WTC11 (cell line): ENCODE measurements around the gene TPM3. TPM values are rescaled to one million over a fixed set of nuclear protein-coding genes. Genes with fewer than 3 reads are reported as not detected.

Experiments used
- CBFB ChIP-seq: sonication (generic); formaldehyde crosslinking; IDR thresholded peaks from 2 replicates; pipeline ENCODE4 v1.8.1; 2022; ENCODE audit warnings: mild to moderate bottlenecking, low read depth, missing genetic modification reagents
- CREB1 ChIP-seq: sonication (generic); formaldehyde crosslinking; IDR thresholded peaks from 2 replicates; pipeline ENCODE4 v1.8.0; 2023; ENCODE audit warnings: mild to moderate bottlenecking, missing genetic modification reagents
- CREM ChIP-seq: sonication (generic); formaldehyde crosslinking; IDR thresholded peaks from 2 replicates; pipeline ENCODE4 v1.8.1; 2022; ENCODE audit warnings: mild to moderate bottlenecking, missing genetic modification reagents, moderate library complexity
- MXD4 ChIP-seq: fragments of 250-450 bp; sonication (Bioruptor Pico); IDR thresholded peaks from 2 replicates; pipeline ENCODE4 v1.8.0; 2021; ENCODE audit warnings: mild to moderate bottlenecking, moderate library complexity, borderline replicate concordance
- NFYB ChIP-seq: sonication (generic); formaldehyde crosslinking; conservative IDR thresholded peaks from 2 replicates; pipeline ENCODE4 v1.8.0; 2022; ENCODE audit warnings: low read depth, missing genetic modification reagents
- RORB ChIP-seq: fragments of 250-450 bp; sonication (Bioruptor Pico); IDR thresholded peaks from 2 replicates; pipeline ENCODE4 v1.9.0; 2021; ENCODE audit warnings: mild to moderate bottlenecking
- total RNA-seq: library from RNA; stranded (reverse); gene quantifications from 3 replicates; pipeline ENCODE4 v1.2.3, GENCODE V29; 2021
- TF ChIP-seq, protein P1 (sequence below): fragments of 200-600 bp; IDR thresholded peaks from 2 replicates; pipeline ENCODE4 v1.8.0; 2022; ENCODE audit warnings: antibody characterized with exemption
- TF ChIP-seq, protein P2 (sequence below): fragments of 250-450 bp; sonication (Bioruptor Pico); IDR thresholded peaks from 2 replicates; pipeline ENCODE4 v1.9.0; 2021; ENCODE audit warnings: mild to moderate bottlenecking
- TF ChIP-seq, protein P3 (sequence below): sonication (generic); formaldehyde crosslinking; IDR thresholded peaks from 2 replicates; pipeline ENCODE4 v1.8.0; 2022; ENCODE audit warnings: missing genetic modification reagents
- TF ChIP-seq, protein P4 (sequence below): sonication (generic); formaldehyde crosslinking; IDR thresholded peaks from 2 replicates; pipeline ENCODE4 v1.8.0; 2023; ENCODE audit warnings: mild to moderate bottlenecking, missing genetic modification reagents
- TF ChIP-seq, protein P5 (sequence below): fragments of 250-450 bp; sonication (Bioruptor Pico); IDR thresholded peaks from 2 replicates; pipeline ENCODE4 v1.8.0; 2021; ENCODE audit warnings: mild to moderate bottlenecking
- TF ChIP-seq, protein P6 (sequence below): sonication (generic); formaldehyde crosslinking; IDR thresholded peaks from 2 replicates; pipeline ENCODE4 v1.8.1; 2022; ENCODE audit warnings: low read depth, missing genetic modification reagents, borderline replicate concordance
- TF ChIP-seq, protein P7 (sequence below): sonication (generic); formaldehyde crosslinking; IDR thresholded peaks from 2 replicates; pipeline ENCODE4 v1.8.1; 2022; ENCODE audit warnings: missing genetic modification reagents, borderline replicate concordance
- TF ChIP-seq, protein P8 (sequence below): sonication (generic); formaldehyde crosslinking; IDR thresholded peaks from 2 replicates; pipeline ENCODE4 v1.8.1; 2023; ENCODE audit warnings: mild to moderate bottlenecking, missing genetic modification reagents, borderline replicate concordance
- TF ChIP-seq, protein P9 (sequence below): sonication (generic); formaldehyde crosslinking; IDR thresholded peaks from 2 replicates; pipeline ENCODE4 v1.8.0; 2022; ENCODE audit warnings: mild to moderate bottlenecking, missing genetic modification reagents
- TF ChIP-seq, protein P10 (sequence below): sonication (generic); formaldehyde crosslinking; IDR thresholded peaks from 2 replicates; pipeline ENCODE4 v1.8.0; 2023; ENCODE audit warnings: missing genetic modification reagents

Gene TPM3
- total RNA-seq, 1 experiment from 2014 or later: 614 TPM

DNA sequence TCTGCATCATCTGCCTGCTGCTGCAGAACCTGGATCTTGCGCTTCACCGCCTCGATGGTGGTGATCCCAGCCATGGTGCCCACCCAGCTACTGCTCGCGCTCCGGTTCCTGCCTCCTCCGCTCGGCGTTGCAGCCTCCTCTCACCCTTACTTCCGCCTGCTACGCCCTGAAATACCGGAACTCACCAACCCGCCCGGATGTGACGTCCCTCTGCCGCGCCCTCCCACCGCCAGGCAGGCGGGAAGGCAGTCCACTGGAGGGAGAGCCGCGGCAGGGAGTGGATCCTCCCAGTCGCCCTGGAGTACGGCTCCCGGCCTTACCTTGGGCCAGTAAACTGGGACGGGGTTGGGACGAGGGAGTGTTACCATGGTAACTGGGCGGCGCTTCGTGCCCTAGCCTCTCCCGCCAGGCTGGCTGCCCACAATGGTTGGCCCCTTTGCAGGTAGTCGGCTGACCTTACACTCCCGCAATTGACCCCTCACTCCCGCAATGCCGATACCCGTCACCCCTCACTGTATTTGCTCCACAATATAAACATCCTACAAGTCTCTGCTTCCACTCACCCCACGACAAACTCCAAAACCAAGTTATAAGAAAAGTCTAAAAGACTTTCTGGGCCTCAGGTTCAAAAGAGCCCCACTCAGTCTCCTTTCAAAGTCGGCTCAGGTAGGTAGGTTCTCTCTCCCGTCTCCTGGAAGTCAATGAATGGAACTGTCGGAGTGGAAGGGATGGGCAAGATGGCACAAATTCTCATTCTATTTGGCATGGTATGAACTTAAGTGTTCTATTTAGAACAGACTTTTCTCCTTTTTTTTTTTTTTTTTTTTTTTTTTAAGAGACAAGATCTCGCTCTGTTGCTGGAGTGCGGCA lies 8.6 kb downstream of the TPM3 start (continued):
- TF ChIP-seq, protein P1, sequence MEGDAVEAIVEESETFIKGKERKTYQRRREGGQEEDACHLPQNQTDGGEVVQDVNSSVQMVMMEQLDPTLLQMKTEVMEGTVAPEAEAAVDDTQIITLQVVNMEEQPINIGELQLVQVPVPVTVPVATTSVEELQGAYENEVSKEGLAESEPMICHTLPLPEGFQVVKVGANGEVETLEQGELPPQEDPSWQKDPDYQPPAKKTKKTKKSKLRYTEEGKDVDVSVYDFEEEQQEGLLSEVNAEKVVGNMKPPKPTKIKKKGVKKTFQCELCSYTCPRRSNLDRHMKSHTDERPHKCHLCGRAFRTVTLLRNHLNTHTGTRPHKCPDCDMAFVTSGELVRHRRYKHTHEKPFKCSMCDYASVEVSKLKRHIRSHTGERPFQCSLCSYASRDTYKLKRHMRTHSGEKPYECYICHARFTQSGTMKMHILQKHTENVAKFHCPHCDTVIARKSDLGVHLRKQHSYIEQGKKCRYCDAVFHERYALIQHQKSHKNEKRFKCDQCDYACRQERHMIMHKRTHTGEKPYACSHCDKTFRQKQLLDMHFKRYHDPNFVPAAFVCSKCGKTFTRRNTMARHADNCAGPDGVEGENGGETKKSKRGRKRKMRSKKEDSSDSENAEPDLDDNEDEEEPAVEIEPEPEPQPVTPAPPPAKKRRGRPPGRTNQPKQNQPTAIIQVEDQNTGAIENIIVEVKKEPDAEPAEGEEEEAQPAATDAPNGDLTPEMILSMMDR: no peak
- TF ChIP-seq, protein P2, sequence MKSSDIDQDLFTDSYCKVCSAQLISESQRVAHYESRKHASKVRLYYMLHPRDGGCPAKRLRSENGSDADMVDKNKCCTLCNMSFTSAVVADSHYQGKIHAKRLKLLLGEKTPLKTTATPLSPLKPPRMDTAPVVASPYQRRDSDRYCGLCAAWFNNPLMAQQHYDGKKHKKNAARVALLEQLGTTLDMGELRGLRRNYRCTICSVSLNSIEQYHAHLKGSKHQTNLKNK (CRISPR knock-in tag): no peak
- TF ChIP-seq, protein P3, sequence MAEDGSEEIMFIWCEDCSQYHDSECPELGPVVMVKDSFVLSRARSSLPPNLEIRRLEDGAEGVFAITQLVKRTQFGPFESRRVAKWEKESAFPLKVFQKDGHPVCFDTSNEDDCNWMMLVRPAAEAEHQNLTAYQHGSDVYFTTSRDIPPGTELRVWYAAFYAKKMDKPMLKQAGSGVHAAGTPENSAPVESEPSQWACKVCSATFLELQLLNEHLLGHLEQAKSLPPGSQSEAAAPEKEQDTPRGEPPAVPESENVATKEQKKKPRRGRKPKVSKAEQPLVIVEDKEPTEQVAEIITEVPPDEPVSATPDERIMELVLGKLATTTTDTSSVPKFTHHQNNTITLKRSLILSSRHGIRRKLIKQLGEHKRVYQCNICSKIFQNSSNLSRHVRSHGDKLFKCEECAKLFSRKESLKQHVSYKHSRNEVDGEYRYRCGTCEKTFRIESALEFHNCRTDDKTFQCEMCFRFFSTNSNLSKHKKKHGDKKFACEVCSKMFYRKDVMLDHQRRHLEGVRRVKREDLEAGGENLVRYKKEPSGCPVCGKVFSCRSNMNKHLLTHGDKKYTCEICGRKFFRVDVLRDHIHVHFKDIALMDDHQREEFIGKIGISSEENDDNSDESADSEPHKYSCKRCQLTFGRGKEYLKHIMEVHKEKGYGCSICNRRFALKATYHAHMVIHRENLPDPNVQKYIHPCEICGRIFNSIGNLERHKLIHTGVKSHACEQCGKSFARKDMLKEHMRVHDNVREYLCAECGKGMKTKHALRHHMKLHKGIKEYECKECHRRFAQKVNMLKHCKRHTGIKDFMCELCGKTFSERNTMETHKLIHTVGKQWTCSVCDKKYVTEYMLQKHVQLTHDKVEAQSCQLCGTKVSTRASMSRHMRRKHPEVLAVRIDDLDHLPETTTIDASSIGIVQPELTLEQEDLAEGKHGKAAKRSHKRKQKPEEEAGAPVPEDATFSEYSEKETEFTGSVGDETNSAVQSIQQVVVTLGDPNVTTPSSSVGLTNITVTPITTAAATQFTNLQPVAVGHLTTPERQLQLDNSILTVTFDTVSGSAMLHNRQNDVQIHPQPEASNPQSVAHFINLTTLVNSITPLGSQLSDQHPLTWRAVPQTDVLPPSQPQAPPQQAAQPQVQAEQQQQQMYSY (CRISPR knock-in tag): peak; percentile 98
- TF ChIP-seq, protein P4, sequence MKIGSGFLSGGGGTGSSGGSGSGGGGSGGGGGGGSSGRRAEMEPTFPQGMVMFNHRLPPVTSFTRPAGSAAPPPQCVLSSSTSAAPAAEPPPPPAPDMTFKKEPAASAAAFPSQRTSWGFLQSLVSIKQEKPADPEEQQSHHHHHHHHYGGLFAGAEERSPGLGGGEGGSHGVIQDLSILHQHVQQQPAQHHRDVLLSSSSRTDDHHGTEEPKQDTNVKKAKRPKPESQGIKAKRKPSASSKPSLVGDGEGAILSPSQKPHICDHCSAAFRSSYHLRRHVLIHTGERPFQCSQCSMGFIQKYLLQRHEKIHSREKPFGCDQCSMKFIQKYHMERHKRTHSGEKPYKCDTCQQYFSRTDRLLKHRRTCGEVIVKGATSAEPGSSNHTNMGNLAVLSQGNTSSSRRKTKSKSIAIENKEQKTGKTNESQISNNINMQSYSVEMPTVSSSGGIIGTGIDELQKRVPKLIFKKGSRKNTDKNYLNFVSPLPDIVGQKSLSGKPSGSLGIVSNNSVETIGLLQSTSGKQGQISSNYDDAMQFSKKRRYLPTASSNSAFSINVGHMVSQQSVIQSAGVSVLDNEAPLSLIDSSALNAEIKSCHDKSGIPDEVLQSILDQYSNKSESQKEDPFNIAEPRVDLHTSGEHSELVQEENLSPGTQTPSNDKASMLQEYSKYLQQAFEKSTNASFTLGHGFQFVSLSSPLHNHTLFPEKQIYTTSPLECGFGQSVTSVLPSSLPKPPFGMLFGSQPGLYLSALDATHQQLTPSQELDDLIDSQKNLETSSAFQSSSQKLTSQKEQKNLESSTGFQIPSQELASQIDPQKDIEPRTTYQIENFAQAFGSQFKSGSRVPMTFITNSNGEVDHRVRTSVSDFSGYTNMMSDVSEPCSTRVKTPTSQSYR (CRISPR knock-in tag): peak; percentile 33; the same call in 1 of the 2 replicates
- TF ChIP-seq NFYB (peak; percentile 59), RORB (CRISPR knock-in tag) (no peak), CREB1 (CRISPR knock-in tag) (peak; percentile 80), CREM (CRISPR knock-in tag) (peak; percentile 97), MXD4 (CRISPR knock-in tag) (no peak), CBFB (CRISPR knock-in tag) (no peak)
- TF ChIP-seq, protein P5, sequence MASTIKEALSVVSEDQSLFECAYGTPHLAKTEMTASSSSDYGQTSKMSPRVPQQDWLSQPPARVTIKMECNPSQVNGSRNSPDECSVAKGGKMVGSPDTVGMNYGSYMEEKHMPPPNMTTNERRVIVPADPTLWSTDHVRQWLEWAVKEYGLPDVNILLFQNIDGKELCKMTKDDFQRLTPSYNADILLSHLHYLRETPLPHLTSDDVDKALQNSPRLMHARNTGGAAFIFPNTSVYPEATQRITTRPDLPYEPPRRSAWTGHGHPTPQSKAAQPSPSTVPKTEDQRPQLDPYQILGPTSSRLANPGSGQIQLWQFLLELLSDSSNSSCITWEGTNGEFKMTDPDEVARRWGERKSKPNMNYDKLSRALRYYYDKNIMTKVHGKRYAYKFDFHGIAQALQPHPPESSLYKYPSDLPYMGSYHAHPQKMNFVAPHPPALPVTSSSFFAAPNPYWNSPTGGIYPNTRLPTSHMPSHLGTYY (CRISPR knock-in tag): no peak
- TF ChIP-seq, protein P6, sequence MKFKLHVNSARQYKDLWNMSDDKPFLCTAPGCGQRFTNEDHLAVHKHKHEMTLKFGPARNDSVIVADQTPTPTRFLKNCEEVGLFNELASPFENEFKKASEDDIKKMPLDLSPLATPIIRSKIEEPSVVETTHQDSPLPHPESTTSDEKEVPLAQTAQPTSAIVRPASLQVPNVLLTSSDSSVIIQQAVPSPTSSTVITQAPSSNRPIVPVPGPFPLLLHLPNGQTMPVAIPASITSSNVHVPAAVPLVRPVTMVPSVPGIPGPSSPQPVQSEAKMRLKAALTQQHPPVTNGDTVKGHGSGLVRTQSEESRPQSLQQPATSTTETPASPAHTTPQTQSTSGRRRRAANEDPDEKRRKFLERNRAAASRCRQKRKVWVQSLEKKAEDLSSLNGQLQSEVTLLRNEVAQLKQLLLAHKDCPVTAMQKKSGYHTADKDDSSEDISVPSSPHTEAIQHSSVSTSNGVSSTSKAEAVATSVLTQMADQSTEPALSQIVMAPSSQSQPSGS (CRISPR knock-in tag): no peak
- TF ChIP-seq, protein P7, sequence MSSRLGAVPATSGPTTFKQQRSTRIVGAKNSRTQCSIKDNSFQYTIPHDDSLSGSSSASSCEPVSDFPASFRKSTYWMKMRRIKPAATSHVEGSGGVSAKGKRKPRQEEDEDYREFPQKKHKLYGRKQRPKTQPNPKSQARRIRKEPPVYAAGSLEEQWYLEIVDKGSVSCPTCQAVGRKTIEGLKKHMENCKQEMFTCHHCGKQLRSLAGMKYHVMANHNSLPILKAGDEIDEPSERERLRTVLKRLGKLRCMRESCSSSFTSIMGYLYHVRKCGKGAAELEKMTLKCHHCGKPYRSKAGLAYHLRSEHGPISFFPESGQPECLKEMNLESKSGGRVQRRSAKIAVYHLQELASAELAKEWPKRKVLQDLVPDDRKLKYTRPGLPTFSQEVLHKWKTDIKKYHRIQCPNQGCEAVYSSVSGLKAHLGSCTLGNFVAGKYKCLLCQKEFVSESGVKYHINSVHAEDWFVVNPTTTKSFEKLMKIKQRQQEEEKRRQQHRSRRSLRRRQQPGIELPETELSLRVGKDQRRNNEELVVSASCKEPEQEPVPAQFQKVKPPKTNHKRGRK: no peak
- TF ChIP-seq, protein P8, sequence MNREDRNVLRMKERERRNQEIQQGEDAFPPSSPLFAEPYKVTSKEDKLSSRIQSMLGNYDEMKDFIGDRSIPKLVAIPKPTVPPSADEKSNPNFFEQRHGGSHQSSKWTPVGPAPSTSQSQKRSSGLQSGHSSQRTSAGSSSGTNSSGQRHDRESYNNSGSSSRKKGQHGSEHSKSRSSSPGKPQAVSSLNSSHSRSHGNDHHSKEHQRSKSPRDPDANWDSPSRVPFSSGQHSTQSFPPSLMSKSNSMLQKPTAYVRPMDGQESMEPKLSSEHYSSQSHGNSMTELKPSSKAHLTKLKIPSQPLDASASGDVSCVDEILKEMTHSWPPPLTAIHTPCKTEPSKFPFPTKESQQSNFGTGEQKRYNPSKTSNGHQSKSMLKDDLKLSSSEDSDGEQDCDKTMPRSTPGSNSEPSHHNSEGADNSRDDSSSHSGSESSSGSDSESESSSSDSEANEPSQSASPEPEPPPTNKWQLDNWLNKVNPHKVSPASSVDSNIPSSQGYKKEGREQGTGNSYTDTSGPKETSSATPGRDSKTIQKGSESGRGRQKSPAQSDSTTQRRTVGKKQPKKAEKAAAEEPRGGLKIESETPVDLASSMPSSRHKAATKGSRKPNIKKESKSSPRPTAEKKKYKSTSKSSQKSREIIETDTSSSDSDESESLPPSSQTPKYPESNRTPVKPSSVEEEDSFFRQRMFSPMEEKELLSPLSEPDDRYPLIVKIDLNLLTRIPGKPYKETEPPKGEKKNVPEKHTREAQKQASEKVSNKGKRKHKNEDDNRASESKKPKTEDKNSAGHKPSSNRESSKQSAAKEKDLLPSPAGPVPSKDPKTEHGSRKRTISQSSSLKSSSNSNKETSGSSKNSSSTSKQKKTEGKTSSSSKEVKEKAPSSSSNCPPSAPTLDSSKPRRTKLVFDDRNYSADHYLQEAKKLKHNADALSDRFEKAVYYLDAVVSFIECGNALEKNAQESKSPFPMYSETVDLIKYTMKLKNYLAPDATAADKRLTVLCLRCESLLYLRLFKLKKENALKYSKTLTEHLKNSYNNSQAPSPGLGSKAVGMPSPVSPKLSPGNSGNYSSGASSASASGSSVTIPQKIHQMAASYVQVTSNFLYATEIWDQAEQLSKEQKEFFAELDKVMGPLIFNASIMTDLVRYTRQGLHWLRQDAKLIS (CRISPR knock-in tag): no peak; the same call in 1 of the 2 replicates
- TF ChIP-seq, protein P9, sequence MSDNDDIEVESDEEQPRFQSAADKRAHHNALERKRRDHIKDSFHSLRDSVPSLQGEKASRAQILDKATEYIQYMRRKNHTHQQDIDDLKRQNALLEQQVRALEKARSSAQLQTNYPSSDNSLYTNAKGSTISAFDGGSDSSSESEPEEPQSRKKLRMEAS (CRISPR knock-in tag): peak; percentile 87
- TF ChIP-seq, protein P10, sequence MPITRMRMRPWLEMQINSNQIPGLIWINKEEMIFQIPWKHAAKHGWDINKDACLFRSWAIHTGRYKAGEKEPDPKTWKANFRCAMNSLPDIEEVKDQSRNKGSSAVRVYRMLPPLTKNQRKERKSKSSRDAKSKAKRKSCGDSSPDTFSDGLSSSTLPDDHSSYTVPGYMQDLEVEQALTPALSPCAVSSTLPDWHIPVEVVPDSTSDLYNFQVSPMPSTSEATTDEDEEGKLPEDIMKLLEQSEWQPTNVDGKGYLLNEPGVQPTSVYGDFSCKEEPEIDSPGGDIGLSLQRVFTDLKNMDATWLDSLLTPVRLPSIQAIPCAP: no peak
- TF ChIP-seq, all 79 proteins: peak for 27
